ENCODE measurements around the gene TDP2. TPM values are rescaled to one million over a fixed set of nuclear protein-coding genes. Genes with fewer than 3 reads are reported as not detected.
"Not testable (repeated sequence)": the region's sequence is repeated elsewhere in the genome, so short reads cannot be mapped to it uniquely, and the experiment has no call there.

Gene TDP2
- total and polyA plus RNA-seq, 9 of the 15 experiments (the other 6 are each of a cell fraction or from before 2014, with no cell fraction given): 27.7 to 60.1 (median 31.8) TPM

GRCh38 chr6:24680582-24680981 lies 13.9 kb upstream of the TDP2 start:
- in situ Hi-C loops (cut with MboI): no loop called here
- ChIA-PET POLR2A (interaction anchor here (0.6 kb wide), 1 partner anchor 111 kb away, joined by 3 read pairs; no protein-coding TSS in a partner anchor), CTCF (ENCODE audit: low intra/inter-chr PET ratio) (no interaction called here)
- Histone ChIP-seq H4K20me1 (replicated peaks; ENCODE audit: control insufficient read depth, insufficient read depth, low read length) (no peaks in the 10 kb centered on the region), H3K4me2 (ENCODE audit: insufficient read depth, low read length) (no peak overlapping the region), H3K36me3 (ENCODE audit: control insufficient read depth, insufficient read depth, low read length) (no peaks in the 10 kb centered on the region), H3K27ac (ENCODE audit: extremely low read depth, low read depth, low read length) (no peak overlapping the region), H2AFZ (ENCODE audit: low read depth, low read length) (no peak overlapping the region), H3K9me1 (ENCODE audit: control insufficient read depth, insufficient read depth, low read length) (no peaks in the 10 kb centered on the region), H3K4me3 (no peak overlapping the region), H3K9me3 (replicated peaks; ENCODE audit: control insufficient read depth, insufficient read depth, low read depth, low read length) (no peaks in the 10 kb centered on the region), H3K4me1 (replicated peaks in 1 of 2; ENCODE audit: control insufficient read depth in 2 of 2, insufficient read depth in 2 of 2, low read length in 2 of 2) (peaks cover 4 to 7% of the 10 kb centered on the region in 2 experiments; a peak in 3 of 5 replicates), H3K79me2 (ENCODE audit: control insufficient read depth, insufficient read depth, low read length) (peaks cover 3% of the 10 kb centered on the region; the same call in 1 of the 3 replicates), H3K27me3 (ENCODE audit: control insufficient read depth in 2 of 2, insufficient read depth in 2 of 2, low read length in 2 of 2) (no peaks in the 10 kb centered on the region), H3K9ac (ENCODE audit: insufficient read depth in 1 of 2, low read depth in 2 of 2, low read length in 2 of 2) (no peak overlapping the region)
- TF ChIP-seq ZNF140 (CRISPR knock-in tag; IDR thresholded peaks at IDR 0.05): no peak
- DNase-seq (ENCODE audit: extremely low read depth in 1 of 4, low spot score in 3 of 4) (no peak), FAIRE-seq (no peak), ATAC-seq (no peak)
- intact Hi-C loops (cut with micrococcal nuclease): no loop called here
- 79% methylated on average over 7 of the region's 7 CpGs for WGBS (ENCODE audit: insufficient coverage, low coverage, missing lambda C conversion rate)
- BruUV-seq (replicated peaks): no TSS peak

- in situ Hi-C loops (cut with MboI); H3K9me1 ChIP-seq (ENCODE audit: control insufficient read depth, insufficient read depth, low read length); H3K36me3 ChIP-seq (ENCODE audit: control insufficient read depth, insufficient read depth, low read length); H3K27me3 ChIP-seq (ENCODE audit: control insufficient read depth in 2 of 2, insufficient read depth in 2 of 2, low read length in 2 of 2); CTCF ChIA-PET (ENCODE audit: low intra/inter-chr PET ratio); BruUV-seq (replicated peaks); intact Hi-C loops (cut with micrococcal nuclease); H3K9me3 ChIP-seq (replicated peaks; ENCODE audit: control insufficient read depth, insufficient read depth, low read depth, low read length); FAIRE-seq; H3K79me2 ChIP-seq (ENCODE audit: control insufficient read depth, insufficient read depth, low read length); H2AFZ ChIP-seq (ENCODE audit: low read depth, low read length); H3K9ac ChIP-seq (ENCODE audit: insufficient read depth in 1 of 2, low read depth in 2 of 2, low read length in 2 of 2); H3K4me1 ChIP-seq (replicated peaks in 1 of 2; ENCODE audit: control insufficient read depth in 2 of 2, insufficient read depth in 2 of 2, low read length in 2 of 2); H4K20me1 ChIP-seq (replicated peaks; ENCODE audit: control insufficient read depth, insufficient read depth, low read length); ATAC-seq; H3K4me3 ChIP-seq; H3K4me2 ChIP-seq (ENCODE audit: insufficient read depth, low read length); DNase-seq (ENCODE audit: extremely low read depth in 1 of 4, low spot score in 3 of 4); H3K27ac ChIP-seq (ENCODE audit: extremely low read depth, low read depth, low read length): not testable (repeated sequence)
- POLR2A ChIA-PET: interaction anchor here (0.6 kb wide), 1 partner anchor 11 kb away, joined by 3 read pairs; no protein-coding TSS in a partner anchor
- WGBS (ENCODE audit: insufficient coverage, low coverage, missing lambda C conversion rate): 68% methylated on average over 9 of the region's 11 CpGs
Measured at GRCh38 chr6:24678792-24679352, 12.2 kb upstream of the TDP2 start.
